Measurements from ENCODE around the gene SPRED2. TPM values are rescaled to one million over a fixed set of nuclear protein-coding genes. Genes with fewer than 3 reads are reported as not detected.

Gene SPRED2
- polyA plus RNA-seq, 1 donor from 2014 or later = 0.94 TPM

GRCh38 chr2:65393046-65393445 is 39.4 kb downstream of the SPRED2 start:
- Mint-ChIP-seq H3K9me3 (peaks cover 0 to 1% (median 0%) of the 10 kb centered on the region in 3 donors), H3K27me3 (peaks cover 50% of the 10 kb centered on the region), H3K27ac (no peak overlapping the region), H3K4me1 (peaks cover 25 to 41% (median 33%) of the 10 kb centered on the region in 3 donors), H3K36me3 (no peaks in the 10 kb centered on the region), H3K4me3 (no peak overlapping the region)

- H3K27me3 Mint-ChIP-seq = peaks cover 50% of the 10 kb centered on the region
- H3K4me1 Mint-ChIP-seq = peaks cover 25 to 41% (median 33%) of the 10 kb centered on the region in 3 donors
- H3K4me3 Mint-ChIP-seq = no peak overlapping the region
- peaks cover 0 to 1% (median 0%) of the 10 kb centered on the region in 3 donors for H3K9me3 Mint-ChIP-seq
- no peak overlapping the region for H3K27ac Mint-ChIP-seq
- H3K36me3 Mint-ChIP-seq = no peaks in the 10 kb centered on the region
These were observed 39.8 kb downstream of the SPRED2 start for GRCh38 chr2:65392609-65393008.

GRCh38 chr2:65390134-65390533 is 42.3 kb downstream of the SPRED2 start:
- Mint-ChIP-seq H3K4me1 (peaks cover 20 to 30% (median 26%) of the 10 kb centered on the region in 3 donors), H3K27ac (peak overlapping the region in 1 of 3 donors; percentile 2), H3K27me3 (peaks cover 50% of the 10 kb centered on the region), H3K4me3 (peak overlapping the region; percentile 8 to 94 (median 76)), H3K36me3 (peaks cover 2% of the 10 kb centered on the region), H3K9me3 (peaks cover 0 to 1% (median 0%) of the 10 kb centered on the region in 3 donors)

GRCh38 chr2:65389476-65389875 is 42.9 kb downstream of the SPRED2 start:
- Mint-ChIP-seq H3K36me3 (peaks cover 2% of the 10 kb centered on the region), H3K4me1 (peaks cover 18 to 25% (median 23%) of the 10 kb centered on the region in 3 donors), H3K27ac (no peak overlapping the region), H3K4me3 (no peak overlapping the region), H3K9me3 (peaks cover 0 to 1% (median 0%) of the 10 kb centered on the region in 3 donors), H3K27me3 (peaks cover 47% of the 10 kb centered on the region)

- H3K4me3 Mint-ChIP-seq = peak overlapping the region in 1 of 4 donors; percentile 53
- peaks cover 2% of the 10 kb centered on the region for H3K36me3 Mint-ChIP-seq
- H3K9me3 Mint-ChIP-seq = peaks cover 0 to 1% (median 0%) of the 10 kb centered on the region in 3 donors
- H3K4me1 Mint-ChIP-seq = peaks cover 13 to 21% (median 18%) of the 10 kb centered on the region in 3 donors
- H3K27ac Mint-ChIP-seq = peak overlapping the region in 1 of 3 donors; percentile 53
- H3K27me3 Mint-ChIP-seq = peaks cover 41% of the 10 kb centered on the region
These were observed 43.6 kb downstream of the SPRED2 start for GRCh38 chr2:65388596-65389390.

- Mint-ChIP-seq H3K4me1 (peaks cover 13 to 21% (median 18%) of the 10 kb centered on the region in 3 donors), H3K36me3 (peaks cover 2% of the 10 kb centered on the region), H3K4me3 (peak overlapping the region in 1 of 4 donors; percentile 43), H3K9me3 (peaks cover 0 to 1% (median 0%) of the 10 kb centered on the region in 3 donors), H3K27me3 (peaks cover 41% of the 10 kb centered on the region), H3K27ac (no peak overlapping the region)
These were observed 44.3 kb downstream of the SPRED2 start for GRCh38 chr2:65388051-65388531.

GRCh38 chr2:65386989-65387388 is 45.4 kb downstream of the SPRED2 start:
- Mint-ChIP-seq H3K4me1 (peaks cover 17 to 31% (median 23%) of the 10 kb centered on the region in 3 donors), H3K4me3 (no peak overlapping the region)

GRCh38 chr2:65386344-65386743 is 46.1 kb downstream of the SPRED2 start:
- Mint-ChIP-seq H3K4me3 (no peak overlapping the region), H3K9me3 (peaks cover 0 to 1% (median 0%) of the 10 kb centered on the region in 3 donors), H3K4me1 (peaks cover 17 to 31% (median 26%) of the 10 kb centered on the region in 3 donors), H3K27ac (no peak overlapping the region), H3K36me3 (peaks cover 2% of the 10 kb centered on the region), H3K27me3 (peaks cover 36% of the 10 kb centered on the region)

More at GRCh38 chr2:65386989-65387388, 45.4 kb downstream of the SPRED2 start:
- H3K36me3 Mint-ChIP-seq = peaks cover 2% of the 10 kb centered on the region
- peaks cover 0 to 1% (median 0%) of the 10 kb centered on the region in 3 donors for H3K9me3 Mint-ChIP-seq
- no peak overlapping the region for H3K27ac Mint-ChIP-seq
- H3K27me3 Mint-ChIP-seq = peaks cover 36% of the 10 kb centered on the region

GRCh38 chr2:65383541-65384488 is 48.6 kb downstream of the SPRED2 start:
- H3K4me1 Mint-ChIP-seq = peaks cover 5 to 16% (median 16%) of the 10 kb centered on the region in 3 donors
- H3K27me3 Mint-ChIP-seq = peaks cover 27% of the 10 kb centered on the region
- no peak overlapping the region for H3K27ac Mint-ChIP-seq
- peaks cover 2% of the 10 kb centered on the region for H3K36me3 Mint-ChIP-seq
- no peak overlapping the region for H3K4me3 Mint-ChIP-seq
- no peaks in the 10 kb centered on the region for H3K9me3 Mint-ChIP-seq

GRCh38 chr2:65382776-65383357 is 49.5 kb downstream of the SPRED2 start:
- Mint-ChIP-seq H3K27ac (peak overlapping the region in 1 of 3 donors; percentile 48), H3K27me3 (peaks cover 24% of the 10 kb centered on the region), H3K4me1 (peaks cover 5 to 16% (median 15%) of the 10 kb centered on the region in 3 donors), H3K36me3 (peaks cover 2% of the 10 kb centered on the region), H3K4me3 (peak overlapping the region in 3 of 4 donors; percentile 25 to 85 (median 31)), H3K9me3 (no peaks in the 10 kb centered on the region)

GRCh38 chr2:65382323-65382722 is 50.1 kb downstream of the SPRED2 start:
- Mint-ChIP-seq H3K27me3 (peaks cover 25% of the 10 kb centered on the region), H3K4me3 (peak overlapping the region in 1 of 4 donors; percentile 85), H3K4me1 (peaks cover 5 to 16% (median 15%) of the 10 kb centered on the region in 3 donors), H3K9me3 (no peaks in the 10 kb centered on the region), H3K36me3 (peaks cover 2% of the 10 kb centered on the region), H3K27ac (peak overlapping the region in 1 of 3 donors; percentile 48)

GRCh38 chr2:65381607-65382051 is 50.8 kb downstream of the SPRED2 start:
- Mint-ChIP-seq H3K27me3 (peaks cover 29% of the 10 kb centered on the region), H3K27ac (no peak overlapping the region), H3K4me3 (no peak overlapping the region), H3K9me3 (no peaks in the 10 kb centered on the region), H3K36me3 (peaks cover 2% of the 10 kb centered on the region), H3K4me1 (peaks cover 5 to 16% (median 15%) of the 10 kb centered on the region in 3 donors)

GRCh38 chr2:65380255-65380654 is 52.1 kb downstream of the SPRED2 start:
- Mint-ChIP-seq H3K4me1 (peaks cover 5 to 16% (median 15%) of the 10 kb centered on the region in 3 donors), H3K4me3 (no peak overlapping the region), H3K36me3 (no peaks in the 10 kb centered on the region)

GRCh38 chr2:65379721-65380171 is 52.7 kb downstream of the SPRED2 start:
- H3K27ac Mint-ChIP-seq = no peak overlapping the region
- no peaks in the 10 kb centered on the region for H3K9me3 Mint-ChIP-seq
- H3K4me1 Mint-ChIP-seq = peaks cover 5 to 16% (median 15%) of the 10 kb centered on the region in 3 donors
- H3K36me3 Mint-ChIP-seq = no peaks in the 10 kb centered on the region
- H3K27me3 Mint-ChIP-seq = peaks cover 28% of the 10 kb centered on the region
- no peak overlapping the region for H3K4me3 Mint-ChIP-seq

More at GRCh38 chr2:65380255-65380654, 52.1 kb downstream of the SPRED2 start:
- no peaks in the 10 kb centered on the region for H3K9me3 Mint-ChIP-seq
- no peak overlapping the region for H3K27ac Mint-ChIP-seq
- peaks cover 29% of the 10 kb centered on the region for H3K27me3 Mint-ChIP-seq
